Activated CD8-positive, alpha-beta memory T cell treated with anti-CD3 and anti-CD28 coated beads for 24 hours (primary cell): ENCODE results near the gene HECTD1.
"Not testable (repeated sequence)": the region's sequence is repeated elsewhere in the genome, so short reads cannot be mapped to it uniquely, and the experiment has no call there.

ENCODE experiments used
- DNase-seq: peaks from one replicate; pipeline ENCODE4 v3.0.0-alpha.2; 2020

The HECTD1 gene

DNA sequence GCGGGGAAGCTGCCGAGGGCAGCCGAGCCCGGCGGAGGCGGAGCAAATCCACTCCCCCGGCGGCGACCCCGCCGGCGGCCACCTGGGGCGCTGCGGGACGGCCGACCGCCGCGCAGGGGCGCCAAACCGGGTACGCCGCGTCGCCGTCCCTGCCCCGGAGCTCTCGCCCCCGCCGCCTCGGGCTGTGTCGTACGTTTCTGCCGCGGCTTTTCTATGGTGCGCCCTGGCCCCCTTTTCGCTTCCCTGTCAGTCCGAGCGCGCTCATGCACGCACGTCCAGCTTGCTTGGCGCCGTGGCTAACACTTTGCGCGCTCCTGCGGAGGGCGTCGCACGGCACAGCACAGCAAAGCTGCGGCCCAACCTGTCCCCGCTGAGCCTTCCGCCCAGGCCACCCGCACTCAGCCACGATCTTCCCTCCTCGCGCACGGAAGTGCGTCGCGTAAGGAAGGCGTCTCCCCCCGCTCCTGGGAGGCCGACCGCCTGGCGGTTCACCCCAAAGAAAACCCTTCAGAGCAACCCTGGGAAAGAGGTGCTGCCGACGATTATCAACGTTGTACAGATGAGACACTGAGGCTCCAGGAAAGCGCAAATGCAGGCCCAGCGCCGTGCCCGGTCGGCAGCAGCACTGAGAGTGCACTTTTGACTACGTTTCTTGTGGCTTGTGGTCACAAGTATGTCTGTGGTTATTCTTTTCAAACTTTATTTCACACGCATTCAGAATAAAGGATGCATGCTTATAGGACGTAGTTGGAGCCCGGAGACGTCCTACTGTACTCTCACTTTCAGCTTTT lies at the start of gene HECTD1:
Gene HECTD1, minus strand, starts transcription at position 39 of the 791 bp plus-strand sequence. CDS start 1,857 bp downstream, outside the sequence.
- DNase-seq = peak; percentile 96

DNA sequence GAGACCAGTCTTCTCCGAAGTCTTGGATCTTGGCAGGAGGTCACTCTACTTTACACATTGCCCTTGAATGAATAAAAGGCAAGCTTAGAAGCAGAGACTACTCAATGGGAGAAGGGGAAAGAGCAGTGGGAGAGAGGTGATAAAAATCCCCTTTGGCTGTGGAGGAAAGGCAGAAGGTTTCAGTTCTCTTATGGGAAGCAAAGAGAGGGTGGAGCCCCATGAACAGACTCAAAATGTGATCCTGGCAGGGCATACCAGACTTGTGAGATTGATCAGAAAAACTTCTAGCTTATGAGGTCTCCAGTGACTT lies 49.6 kb upstream of the HECTD1 start:
- no peak for DNase-seq

DNA sequence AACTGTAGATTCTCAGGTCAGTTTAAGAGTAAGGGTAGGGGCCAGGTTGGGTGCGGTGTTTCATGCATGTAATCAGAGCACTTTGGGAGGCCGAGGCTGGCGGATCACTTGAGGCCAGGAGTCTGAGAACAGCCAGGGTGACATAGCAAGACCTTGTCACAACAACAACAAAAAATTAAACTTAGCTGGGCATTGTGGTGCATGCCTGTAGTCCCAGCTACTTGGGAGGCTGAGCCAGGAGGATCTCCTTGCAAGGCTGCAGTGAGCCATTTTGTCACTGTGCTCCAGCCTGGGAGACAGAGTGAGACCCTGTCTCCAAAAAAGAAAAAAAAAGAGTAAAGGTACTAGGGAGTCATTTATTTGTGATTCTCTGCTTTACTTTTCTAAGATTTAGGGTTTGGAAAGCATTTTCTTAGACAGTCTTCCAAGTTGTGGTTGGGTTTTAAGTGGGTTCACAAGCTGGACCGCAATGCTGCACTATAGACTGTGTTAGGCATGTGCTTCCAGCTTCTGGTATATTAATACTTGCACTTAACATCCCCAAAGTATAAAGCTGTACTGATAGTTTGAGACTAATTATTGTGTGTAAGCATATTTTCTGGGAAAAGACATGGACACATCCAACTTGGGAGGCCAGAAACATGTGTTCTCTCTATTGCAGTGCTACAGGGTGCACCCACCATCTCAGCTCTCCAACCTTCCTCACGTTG lies 49.1 kb upstream of the HECTD1 start:
- no peak for DNase-seq

DNA sequence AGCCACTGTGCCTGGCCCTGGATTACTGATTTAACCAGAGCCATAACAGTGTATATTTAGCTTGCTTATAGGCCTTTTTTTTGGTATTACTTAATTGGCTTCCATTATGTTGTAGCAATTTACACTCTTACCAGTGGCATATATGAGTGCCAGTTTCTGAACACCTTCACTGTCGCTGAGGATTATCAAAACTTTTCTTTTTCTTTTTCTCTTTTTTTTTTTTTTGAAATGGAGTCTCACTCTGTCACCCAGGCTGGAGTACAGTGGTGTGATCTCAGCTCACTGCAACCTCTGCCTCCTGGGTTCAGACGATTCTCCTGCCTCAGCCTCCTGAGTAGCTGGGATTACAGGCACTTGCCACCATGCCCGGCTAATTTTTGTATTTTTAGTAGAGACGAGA lies 48.3 kb upstream of the HECTD1 start:
- DNase-seq = not testable (repeated sequence)

DNA sequence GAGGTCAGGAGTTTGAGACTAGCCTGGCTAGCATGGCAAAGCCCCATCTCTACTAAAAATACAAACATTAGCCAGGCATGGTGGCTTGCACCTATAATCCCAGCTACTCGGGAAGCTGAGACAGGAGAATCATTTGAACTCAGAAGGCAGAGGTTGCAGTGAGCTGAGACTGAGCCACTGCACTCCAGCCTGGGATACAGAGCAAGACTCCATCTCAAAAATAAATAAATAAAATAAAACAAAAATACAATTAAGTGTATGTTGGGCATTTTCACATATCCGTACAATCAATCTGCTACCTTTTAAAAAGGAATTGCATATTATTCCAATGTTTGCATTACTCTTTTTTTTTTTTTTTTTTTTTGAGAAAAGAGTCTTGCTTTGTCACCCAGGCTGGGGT lies 47.7 kb upstream of the HECTD1 start:
- DNase-seq = no peak

DNA sequence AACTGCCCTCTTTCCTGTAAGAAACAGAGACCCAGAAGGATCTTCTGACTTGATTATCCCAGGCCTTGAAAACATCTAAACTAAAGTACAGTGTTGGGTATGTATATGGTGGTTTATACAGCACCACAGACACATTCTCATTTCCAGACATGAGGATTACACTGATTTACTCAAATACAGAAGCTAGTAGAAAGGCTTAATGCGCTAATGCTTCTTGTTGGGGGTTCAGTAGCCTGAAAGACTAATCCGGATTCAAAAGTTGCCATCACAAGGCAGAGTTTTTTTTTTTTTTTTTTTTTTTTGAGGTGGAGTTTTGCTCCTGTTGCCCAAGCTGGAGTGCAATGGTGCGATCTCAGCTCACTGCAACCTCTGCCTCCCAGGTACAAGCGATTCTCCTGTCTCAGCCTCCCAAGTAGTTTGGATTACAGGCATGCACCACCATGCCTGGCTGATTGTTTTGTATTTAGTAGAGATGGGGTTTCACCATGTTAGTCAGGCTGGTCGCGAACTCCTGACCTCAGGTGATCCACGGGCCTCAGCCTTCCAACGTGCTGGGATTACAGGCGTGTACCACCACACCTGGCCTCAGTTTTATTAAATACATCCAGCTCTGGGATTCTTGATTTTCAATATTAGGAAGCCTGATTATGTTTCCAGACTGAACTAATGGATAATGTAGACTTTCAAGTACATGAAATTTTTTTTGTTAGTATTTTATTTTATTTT lies 46.3 kb upstream of the HECTD1 start:
- no peak for DNase-seq

DNA sequence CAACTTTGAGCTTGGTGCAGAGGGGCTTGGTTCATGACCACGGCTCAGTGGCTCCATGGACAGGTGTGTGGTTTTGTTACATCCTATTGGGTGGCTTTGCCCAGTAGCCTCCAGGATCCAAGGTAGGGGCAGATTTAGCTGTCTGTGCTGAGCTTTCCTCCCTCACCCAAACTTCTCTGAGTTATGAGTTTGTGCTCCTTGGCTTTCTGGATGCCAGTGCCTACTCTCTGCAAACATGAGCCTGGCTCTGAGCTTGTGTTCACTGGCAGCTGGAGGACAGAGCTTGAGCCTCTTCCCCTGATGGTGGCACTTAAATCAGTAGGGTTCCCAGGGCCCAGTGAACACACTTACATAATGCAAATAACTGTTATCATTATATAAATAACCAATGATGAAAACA lies 45.3 kb upstream of the HECTD1 start:
- no peak for DNase-seq

DNA sequence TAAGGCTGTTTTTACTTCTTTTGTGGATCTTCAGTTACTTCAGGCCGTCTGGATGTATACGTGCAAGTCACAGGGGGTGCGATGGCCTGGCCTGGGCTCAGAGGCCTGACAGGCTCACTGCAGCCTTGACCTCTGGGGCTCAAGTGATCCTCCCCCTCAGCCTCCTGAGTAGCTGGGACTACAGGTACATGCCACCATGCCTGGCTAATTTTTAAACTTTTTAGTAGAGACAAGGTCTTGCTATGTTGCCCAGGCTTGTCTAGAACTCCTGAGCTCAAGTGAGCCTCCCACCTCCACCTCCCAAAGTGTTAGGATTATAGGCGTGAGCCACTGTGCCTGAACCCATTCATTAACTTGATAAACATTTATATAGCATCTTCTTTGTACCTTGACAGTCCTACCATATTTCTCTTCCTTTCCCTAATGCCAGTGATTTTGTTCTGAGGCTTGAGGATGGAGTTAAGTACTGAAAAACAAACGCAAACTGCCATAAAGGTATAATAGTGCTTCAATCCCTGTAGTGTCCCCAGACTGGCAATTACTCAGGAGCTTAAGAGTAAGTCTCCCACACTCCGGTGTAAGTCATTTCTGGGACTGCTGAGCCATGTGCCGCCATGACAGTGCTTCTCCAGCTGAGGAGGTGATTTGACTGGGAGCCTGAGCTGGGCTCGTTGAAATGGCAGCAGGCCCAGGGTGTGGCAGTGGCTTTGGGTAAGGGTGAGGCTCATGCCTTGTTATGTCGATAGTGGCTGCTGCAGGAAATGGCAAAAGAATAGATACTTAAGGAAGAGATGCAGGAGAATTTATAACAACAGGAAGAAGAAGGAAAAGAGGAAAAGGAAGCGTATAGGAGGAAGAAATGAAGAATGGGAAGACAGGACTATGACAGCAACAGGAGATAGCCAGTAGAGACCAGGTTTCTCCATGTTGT lies 43.7 kb upstream of the HECTD1 start:
- no peak for DNase-seq

DNA sequence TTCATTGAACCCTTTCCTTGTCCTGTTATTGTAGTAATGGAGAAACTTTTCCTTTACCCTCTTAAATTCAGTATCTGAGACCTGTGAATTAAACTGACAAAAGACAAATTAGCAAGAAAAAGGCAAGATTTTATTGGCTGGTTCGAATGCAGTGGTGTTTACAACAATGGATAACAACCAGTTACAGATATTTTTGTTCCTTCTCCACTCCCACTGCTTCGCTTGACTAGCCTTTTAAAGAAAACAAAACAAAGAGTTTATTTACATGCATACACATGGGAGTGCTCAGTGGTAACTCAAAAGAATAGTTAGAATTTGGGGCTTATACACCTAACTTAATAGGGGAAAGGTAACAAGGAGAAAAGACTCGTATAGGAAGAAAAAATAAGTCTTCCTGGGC lies 37.0 kb upstream of the HECTD1 start:
- no peak for DNase-seq

DNA sequence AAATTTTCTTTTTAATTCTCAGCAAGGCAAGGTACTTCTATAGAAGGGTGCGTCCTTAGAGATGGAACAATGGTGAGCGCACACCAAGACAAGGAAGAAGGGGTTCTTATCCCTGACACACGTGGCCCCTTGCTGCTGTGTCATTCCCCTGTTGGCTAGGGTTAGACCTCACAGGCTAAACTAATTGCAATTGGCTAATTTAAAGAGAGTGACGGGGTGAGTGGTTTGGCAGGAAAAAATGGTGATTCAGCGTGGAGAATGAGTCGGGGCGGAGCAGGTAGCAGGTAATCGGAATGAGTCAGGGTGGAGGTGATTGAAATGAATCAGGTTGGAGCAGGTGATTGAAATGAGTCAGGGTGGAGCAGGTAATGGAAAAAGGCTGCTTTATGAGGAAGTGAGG lies 36.3 kb upstream of the HECTD1 start:
- DNase-seq = no peak

DNA sequence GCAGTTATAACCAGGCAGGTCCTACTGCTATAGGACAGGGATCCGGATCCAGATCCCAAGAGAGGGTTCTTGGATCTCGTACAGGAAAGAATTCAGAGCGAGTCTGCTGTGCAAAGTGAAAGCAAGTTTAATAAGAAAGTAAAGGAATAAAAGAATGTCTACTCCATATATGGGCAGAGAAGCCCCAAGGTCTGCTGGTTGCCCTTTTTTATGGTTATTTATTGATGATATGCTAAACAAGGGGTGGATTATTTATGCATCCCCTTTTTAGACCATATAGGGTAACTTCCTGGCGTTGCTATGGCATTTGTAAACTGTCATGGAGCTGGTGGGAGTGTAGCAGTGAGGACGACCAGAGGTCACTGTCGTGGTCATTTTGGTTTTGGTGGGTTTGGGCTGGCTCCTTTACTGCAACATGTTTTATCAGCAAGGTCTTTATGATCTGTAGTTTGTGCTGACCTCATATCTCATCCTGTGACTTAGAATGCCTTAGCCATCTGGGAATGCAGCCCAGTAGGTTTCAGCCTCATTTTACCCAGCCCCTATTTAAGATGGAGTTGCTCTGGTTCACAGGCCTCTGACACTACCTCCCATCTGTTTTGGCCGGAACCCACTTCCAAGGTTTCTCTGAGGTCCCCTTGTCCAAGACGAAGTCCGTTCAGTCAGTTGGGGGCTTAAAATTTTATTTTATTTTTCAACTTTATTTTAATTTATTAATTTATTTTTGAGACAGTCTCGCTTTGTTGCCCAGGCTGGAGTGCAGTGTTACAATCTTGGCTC lies 34.8 kb upstream of the HECTD1 start:
- not testable (repeated sequence) for DNase-seq

DNA sequence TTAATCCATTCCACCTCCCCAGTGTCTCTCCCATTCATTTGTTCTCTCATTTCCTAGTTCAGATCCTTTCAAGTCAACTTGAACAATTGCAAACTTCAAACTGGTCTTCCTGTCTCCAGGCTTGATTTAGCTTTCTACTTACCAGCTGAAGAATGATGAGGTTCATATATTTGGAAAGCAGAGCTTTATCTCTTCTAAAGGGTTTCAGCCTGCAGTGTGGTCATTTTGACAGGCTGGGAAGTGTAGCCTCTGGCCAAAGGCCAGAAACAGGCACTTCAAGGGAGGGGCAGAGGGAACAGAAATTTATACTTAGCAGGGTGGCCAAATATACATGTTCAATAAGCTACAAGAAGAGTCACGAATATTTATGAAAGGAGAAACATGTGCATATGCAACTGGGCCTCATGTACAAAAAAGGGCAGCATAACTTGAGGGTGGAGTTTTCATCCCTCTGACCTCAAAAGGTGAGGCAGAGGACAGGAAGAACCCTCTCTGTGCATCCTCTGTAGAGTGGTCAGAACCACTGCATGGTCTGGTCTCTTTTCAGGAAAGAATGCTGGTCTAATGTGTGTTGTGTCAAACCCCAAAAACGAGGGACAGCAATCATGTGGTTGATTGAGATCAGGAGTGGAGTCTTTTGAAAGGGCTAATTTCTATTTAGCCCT lies 34.0 kb upstream of the HECTD1 start:
- DNase-seq = no peak

DNA sequence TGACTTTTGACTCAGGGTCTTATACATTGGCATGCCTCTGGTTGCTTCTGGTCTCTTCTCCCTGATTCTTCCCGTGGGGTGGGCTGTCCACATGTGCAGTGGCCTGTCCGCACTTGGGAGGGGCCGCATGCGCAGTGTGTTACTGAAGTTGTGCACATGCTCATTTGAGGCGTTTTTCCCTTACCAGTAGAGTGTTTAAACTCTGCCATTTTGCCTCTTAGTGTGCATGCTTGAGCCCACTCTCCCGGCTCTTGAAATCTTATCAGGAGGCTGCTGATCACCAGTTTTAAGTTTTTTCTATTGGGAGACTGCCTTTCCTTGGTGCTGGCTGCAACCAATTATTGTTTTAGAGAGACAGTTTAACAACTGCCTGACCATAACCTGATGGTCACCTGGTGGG lies 32.1 kb upstream of the HECTD1 start:
- no peak for DNase-seq

DNA sequence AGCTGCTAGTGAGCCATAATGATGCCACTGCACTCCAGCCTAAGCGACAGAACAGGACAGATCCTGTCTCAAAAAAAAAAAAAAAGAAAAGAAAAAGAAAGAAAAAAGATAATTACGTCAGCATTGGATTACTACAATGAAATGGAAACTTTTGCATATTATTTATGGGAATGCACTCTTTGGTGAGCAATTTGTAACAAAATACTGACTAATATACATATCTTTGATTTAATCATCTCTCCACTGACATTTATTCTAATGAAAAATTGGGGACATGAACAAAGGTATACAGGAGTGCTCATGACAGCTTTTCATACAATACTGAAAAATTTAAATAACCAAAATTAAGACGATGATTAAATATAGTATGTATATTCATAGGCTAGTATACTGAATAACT lies 27.9 kb upstream of the HECTD1 start:
- DNase-seq = no peak

DNA sequence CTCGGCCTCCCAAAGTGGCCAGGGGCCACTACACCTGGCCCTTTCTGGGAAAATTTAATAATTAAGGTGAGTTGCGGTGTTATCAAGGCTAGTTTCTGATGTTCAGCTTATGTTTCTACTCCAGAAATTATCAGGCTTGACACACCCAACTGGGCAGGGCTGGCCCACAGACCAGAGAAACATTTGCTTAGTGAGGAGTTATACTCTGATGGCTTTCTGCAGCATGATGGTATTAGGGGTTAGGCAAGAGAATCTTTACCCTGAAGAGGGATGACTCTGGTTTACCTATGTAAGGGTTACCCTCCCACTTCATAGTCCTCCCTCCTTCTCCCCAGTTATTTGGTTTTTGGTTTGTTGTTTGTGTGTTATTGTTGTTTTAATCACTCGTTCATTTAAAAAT lies 24.5 kb upstream of the HECTD1 start:
- DNase-seq = no peak

DNA sequence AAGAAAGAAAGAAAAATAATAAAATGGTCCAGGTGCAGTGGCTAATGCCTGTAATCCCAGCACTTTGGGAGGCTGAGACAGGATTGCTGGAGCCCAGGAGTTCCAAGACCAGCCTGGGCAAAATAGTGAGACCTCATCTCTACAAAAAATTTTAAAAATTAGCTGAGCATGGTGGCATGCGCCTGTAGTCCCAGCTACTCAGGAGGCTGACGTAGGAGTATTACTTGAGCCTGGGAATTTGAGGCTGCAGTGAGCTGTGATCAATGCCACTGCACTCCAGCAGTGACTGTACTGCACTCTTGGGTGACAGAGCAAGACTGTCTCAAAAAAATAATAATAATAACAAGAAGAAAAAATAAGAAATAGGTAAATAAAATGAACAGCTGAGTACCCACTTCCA lies 23.7 kb upstream of the HECTD1 start:
- DNase-seq = not testable (repeated sequence)

DNA sequence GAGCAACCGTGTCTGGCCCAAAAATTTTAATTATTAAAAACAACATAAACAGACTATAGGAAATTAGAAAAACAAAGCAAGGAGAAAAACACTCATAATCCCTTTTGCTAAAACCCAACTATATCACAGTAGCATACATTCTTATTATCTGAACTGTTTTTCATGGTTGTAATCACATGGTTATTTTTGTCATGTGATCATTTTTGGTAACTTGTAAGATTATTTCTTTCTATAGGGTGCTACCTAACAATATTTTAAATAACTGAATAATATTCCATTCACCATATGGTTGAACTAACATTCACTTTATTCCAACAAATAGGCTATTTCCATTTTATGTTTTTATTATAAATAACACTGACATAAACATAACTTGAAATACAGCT lies 23.0 kb upstream of the HECTD1 start:
- DNase-seq = no peak

DNA sequence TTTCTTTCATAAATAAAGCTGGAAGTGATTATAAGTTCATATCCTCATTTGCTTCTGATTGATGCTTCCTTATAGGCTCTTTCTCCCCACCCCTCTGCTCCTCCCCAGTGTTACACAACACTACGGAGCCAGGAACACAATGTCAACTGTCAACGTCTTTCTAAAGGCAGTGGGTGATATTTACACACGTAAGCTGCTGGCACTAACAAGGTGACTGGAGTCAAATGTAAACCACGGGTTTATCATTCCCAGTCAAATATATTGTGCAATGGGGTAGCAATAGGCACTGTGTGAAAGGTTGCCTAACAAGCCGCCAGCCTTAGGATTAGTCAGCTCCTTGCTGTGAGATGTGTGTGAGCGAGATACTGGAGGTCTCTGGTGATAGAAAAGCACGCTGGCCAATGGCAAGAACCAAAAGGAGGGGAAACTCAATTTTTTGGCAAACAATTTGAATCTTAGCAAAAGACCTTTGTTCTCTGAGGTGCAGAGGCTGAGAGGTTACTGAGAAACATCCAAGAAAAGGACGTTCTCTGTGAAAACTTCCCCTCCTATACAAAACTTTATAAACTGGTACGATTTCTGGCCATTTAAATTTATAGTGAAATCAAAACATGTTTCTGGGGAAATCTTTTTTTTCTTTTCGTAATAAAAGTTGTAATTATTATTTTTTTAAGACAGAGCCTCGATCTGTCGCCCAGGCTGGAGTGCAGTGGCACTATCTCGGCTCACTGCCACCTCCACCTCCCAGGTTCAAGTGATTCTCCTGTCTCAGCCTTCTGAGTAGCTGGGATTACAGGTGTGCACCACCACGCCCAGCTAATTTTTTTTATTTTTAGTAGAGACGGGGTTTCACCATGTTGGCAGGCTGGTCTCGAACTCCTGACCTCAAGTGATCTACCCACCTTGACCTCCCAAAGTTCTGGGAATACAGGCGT lies 22.3 kb upstream of the HECTD1 start:
- DNase-seq = no peak

DNA sequence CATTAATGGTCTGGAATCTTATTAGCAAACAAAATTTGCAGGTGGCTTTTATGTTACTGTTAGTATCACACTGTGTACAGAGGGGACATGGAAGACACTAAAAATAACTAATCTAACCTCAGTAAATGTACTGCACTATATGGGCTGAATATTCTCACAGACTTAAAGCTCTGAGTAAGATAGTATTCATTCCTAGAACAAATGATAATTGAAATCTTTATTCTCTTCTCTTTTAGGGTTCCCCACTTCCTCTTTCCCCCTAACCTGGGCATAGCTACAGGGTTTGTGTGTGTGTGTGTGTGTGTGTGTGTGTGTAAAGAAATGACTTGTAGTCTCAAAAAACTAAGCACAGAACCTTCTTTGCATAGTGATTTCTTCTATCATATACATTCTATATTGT lies 21.4 kb upstream of the HECTD1 start:
- no peak for DNase-seq

DNA sequence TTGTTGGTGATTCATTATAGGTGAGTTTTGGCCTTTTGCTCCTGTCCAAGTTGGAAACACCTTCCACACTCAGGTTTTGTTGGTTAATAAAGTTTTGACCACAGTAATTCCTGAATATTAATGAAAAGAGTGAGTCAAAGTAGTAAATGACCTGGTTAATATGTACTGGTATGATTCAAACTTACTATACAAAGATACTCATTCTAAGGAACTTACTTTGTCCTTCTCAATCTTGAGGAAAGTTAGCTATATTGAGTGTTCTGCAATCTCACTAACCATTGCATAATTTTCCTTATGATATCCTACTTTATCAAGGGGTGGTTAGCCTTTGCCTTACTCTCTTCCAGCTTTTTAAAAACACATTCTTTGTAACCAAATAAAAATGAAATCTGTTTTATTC lies 20.9 kb upstream of the HECTD1 start:
- no peak for DNase-seq
